ENCODE results near the gene DBT.
A peak's percentile ranks its signal among the peaks of the same experiment; 100 is the strongest.

DBT gene

GRCh38 chr1:100177295-100178041 lies 72.2 kb downstream of the DBT start:
- no peak for FAIRE-seq
- no peak for DNase-seq (ENCODE audit: insufficient read length, low spot score)
- TF ChIP-seq POLR2A (IDR thresholded peaks at IDR 0.05; ENCODE audit: low read depth, low read length) (no peak), PAX5 (IDR thresholded peaks at IDR 0.05; ENCODE audit: insufficient read depth, low read length, severe bottlenecking) (no peak), POU2F2 (IDR thresholded peaks at IDR 0.05; ENCODE audit: low read depth, low read length) (no peak), SPI1 (IDR thresholded peaks at IDR 0.05; ENCODE audit: low read depth, low read length) (no peak), POLR2AphosphoS5 (IDR thresholded peaks at IDR 0.05; ENCODE audit: low read depth, low read length) (no peak), TAF1 (IDR thresholded peaks at IDR 0.05; ENCODE audit: low read depth, low read length) (no peak)

- no peak for FAIRE-seq
Observed at GRCh38 chr1:100168051-100168450, 81.6 kb downstream of the DBT start.

GRCh38 chr1:100164702-100165101 lies 84.9 kb downstream of the DBT start:
- no peak for DNase-seq (ENCODE audit: insufficient read length, low spot score)
- FAIRE-seq = no peak
- TF ChIP-seq POU2F2 (IDR thresholded peaks at IDR 0.05; ENCODE audit: low read depth, low read length) (no peak), TAF1 (IDR thresholded peaks at IDR 0.05; ENCODE audit: low read depth, low read length) (no peak), POLR2AphosphoS5 (IDR thresholded peaks at IDR 0.05; ENCODE audit: low read depth, low read length) (no peak), POLR2A (IDR thresholded peaks at IDR 0.05; ENCODE audit: low read depth, low read length) (no peak), PAX5 (IDR thresholded peaks at IDR 0.05; ENCODE audit: insufficient read depth, low read length, severe bottlenecking) (no peak), SPI1 (IDR thresholded peaks at IDR 0.05; ENCODE audit: low read depth, low read length) (no peak)

More at GRCh38 chr1:100168051-100168450, 81.6 kb downstream of the DBT start:
- no peak for DNase-seq (ENCODE audit: insufficient read length, low spot score)
- TF ChIP-seq POLR2AphosphoS5 (IDR thresholded peaks at IDR 0.05; ENCODE audit: low read depth, low read length) (no peak), PAX5 (IDR thresholded peaks at IDR 0.05; ENCODE audit: insufficient read depth, low read length, severe bottlenecking) (no peak), POLR2A (IDR thresholded peaks at IDR 0.05; ENCODE audit: low read depth, low read length) (no peak), SPI1 (IDR thresholded peaks at IDR 0.05; ENCODE audit: low read depth, low read length) (no peak), TAF1 (IDR thresholded peaks at IDR 0.05; ENCODE audit: low read depth, low read length) (no peak), POU2F2 (IDR thresholded peaks at IDR 0.05; ENCODE audit: low read depth, low read length) (no peak)

DNA sequence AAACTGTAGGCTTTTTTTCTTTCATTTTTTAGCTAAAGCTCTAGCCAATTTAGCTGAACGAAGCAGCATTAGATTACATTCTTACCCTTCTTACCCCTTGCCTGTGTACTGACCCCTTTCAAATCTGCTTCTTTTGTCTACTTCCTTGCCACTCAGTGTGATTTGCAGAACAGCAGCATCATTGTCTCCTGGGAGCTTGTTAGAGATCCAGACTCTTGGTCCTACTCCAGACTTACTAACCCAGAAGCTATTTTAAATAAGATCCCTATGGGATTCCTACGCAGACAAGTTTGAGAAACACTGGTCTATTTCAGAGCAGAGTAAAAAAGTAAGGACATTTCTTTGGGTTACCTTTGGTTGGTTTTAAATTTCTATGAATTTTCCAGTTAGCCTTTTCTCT lies 85.4 kb downstream of the DBT start:
- DNase-seq (ENCODE audit: insufficient read length, low spot score) (no peak), FAIRE-seq (no peak)
- TF ChIP-seq TAF1 (IDR thresholded peaks at IDR 0.05; ENCODE audit: low read depth, low read length) = no peak
- no peak for TF ChIP-seq POU2F2 (IDR thresholded peaks at IDR 0.05; ENCODE audit: low read depth, low read length)
- TF ChIP-seq POLR2A (IDR thresholded peaks at IDR 0.05; ENCODE audit: low read depth, low read length) = no peak
- TF ChIP-seq SPI1 (IDR thresholded peaks at IDR 0.05; ENCODE audit: low read depth, low read length) = no peak
- TF ChIP-seq POLR2AphosphoS5 (IDR thresholded peaks at IDR 0.05; ENCODE audit: low read depth, low read length) = no peak
- no peak for TF ChIP-seq PAX5 (IDR thresholded peaks at IDR 0.05; ENCODE audit: insufficient read depth, low read length, severe bottlenecking)

- no peak for DNase-seq (ENCODE audit: insufficient read length, low spot score)
- TF ChIP-seq POU2F2 (IDR thresholded peaks at IDR 0.05; ENCODE audit: low read depth, low read length) (no peak), PAX5 (IDR thresholded peaks at IDR 0.05; ENCODE audit: insufficient read depth, low read length, severe bottlenecking) (no peak)
- no peak for FAIRE-seq
Observed at GRCh38 chr1:100162881-100163280, 86.8 kb downstream of the DBT start.

DNA sequence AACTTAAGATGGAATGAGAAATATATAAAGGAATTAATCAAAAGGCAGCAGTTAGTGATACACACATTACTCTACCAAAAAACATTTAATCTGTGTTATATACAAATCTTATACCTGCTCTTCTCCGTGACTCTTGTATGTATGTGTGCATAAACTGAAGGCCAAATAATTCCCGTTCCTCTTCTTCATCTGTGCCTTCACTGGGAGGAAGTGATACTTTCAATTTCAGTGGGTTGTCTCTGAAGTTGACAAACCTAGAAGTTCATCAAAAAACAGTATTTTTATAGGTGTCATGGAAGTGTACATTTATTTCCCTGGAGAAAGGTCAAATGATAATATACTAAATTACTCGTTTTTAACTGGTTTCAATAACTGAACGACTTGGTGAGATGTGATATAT lies 97.4 kb downstream of the DBT start:
- DNase-seq (ENCODE audit: insufficient read length, low spot score) = no peak
- TF ChIP-seq POLR2A (IDR thresholded peaks at IDR 0.05; ENCODE audit: low read depth, low read length) = no peak
- peak; percentile 97 for TF ChIP-seq SPI1 (IDR thresholded peaks at IDR 0.05; ENCODE audit: low read depth, low read length)
- FAIRE-seq = peak; percentile 92

DNA sequence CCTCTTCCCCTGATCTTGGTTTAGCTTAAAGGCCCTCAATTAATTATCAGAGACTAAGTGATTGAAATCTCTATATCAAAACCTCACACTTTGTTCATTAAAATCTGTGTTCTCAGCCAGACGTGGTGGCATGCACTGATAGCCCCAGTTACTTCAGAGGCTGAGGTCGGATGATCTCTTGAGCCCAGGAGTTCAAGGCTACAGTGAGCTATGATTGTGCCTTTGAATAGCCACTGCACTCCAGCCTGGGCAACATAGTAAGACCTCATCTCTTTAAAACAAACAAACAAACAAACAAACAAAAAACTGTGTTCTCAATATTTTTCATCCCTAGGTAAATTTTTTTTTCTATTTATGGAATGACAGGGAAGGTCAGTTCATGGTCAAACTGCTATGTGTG lies 98.0 kb downstream of the DBT start:
- DNase-seq (ENCODE audit: insufficient read length, low spot score) (no peak), FAIRE-seq (no peak)
- no peak for TF ChIP-seq POLR2A (IDR thresholded peaks at IDR 0.05; ENCODE audit: low read depth, low read length)
- TF ChIP-seq TAF1 (IDR thresholded peaks at IDR 0.05; ENCODE audit: low read depth, low read length) = no peak
- TF ChIP-seq SPI1 (IDR thresholded peaks at IDR 0.05; ENCODE audit: low read depth, low read length) = no peak
- no peak for TF ChIP-seq POLR2AphosphoS5 (IDR thresholded peaks at IDR 0.05; ENCODE audit: low read depth, low read length)
- no peak for TF ChIP-seq PAX5 (IDR thresholded peaks at IDR 0.05; ENCODE audit: insufficient read depth, low read length, severe bottlenecking)
- no peak for TF ChIP-seq POU2F2 (IDR thresholded peaks at IDR 0.05; ENCODE audit: low read depth, low read length)

DNA sequence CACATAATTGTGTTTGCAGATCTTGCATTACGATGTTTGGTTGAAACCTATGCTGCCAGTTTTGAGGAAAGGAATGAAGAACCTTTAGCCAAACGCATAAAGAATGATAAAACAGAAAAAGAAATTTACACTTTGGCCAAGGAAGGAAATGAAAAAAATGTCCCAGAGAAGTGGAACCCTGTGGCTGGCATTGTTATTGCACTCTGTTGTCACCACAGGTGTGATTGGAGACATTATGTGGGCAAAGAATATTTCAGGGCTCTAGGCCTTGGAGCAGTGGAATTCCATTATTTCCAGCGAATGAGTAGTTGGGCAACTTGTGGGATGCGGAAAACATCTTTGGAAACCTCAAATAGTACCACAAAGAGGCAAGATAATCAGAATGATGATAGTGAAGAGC lies 101.8 kb downstream of the DBT start:
- FAIRE-seq (no peak), DNase-seq (ENCODE audit: insufficient read length, low spot score) (no peak)
- no peak for TF ChIP-seq TAF1 (IDR thresholded peaks at IDR 0.05; ENCODE audit: low read depth, low read length)
- no peak for TF ChIP-seq POU2F2 (IDR thresholded peaks at IDR 0.05; ENCODE audit: low read depth, low read length)
- TF ChIP-seq SPI1 (IDR thresholded peaks at IDR 0.05; ENCODE audit: low read depth, low read length) = no peak
- no peak for TF ChIP-seq PAX5 (IDR thresholded peaks at IDR 0.05; ENCODE audit: insufficient read depth, low read length, severe bottlenecking)
- no peak for TF ChIP-seq POLR2A (IDR thresholded peaks at IDR 0.05; ENCODE audit: low read depth, low read length)
- TF ChIP-seq POLR2AphosphoS5 (IDR thresholded peaks at IDR 0.05; ENCODE audit: low read depth, low read length) = no peak

DNA sequence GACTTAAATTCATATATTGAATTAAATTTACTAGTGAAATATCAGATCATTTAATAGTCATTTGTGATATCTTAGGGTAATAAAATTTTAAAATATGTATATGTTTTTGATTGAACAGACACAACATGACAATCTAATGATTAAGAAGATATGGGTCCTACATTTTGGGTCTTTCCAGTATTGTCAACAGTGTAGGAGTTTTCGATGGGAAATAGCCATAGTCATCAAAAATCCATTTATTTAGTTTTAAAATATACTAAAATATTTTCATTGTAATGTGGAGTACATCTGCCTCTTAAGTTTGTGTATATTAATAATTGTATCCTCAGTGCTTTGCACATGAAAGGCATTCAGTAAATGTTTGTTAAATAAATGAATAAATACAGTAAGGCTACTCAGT lies 102.7 kb downstream of the DBT start:
- DNase-seq (ENCODE audit: insufficient read length, low spot score) (no peak), FAIRE-seq (no peak)
- no peak for TF ChIP-seq POLR2A (IDR thresholded peaks at IDR 0.05; ENCODE audit: low read depth, low read length)
- TF ChIP-seq SPI1 (IDR thresholded peaks at IDR 0.05; ENCODE audit: low read depth, low read length) = no peak
- TF ChIP-seq PAX5 (IDR thresholded peaks at IDR 0.05; ENCODE audit: insufficient read depth, low read length, severe bottlenecking) = no peak
- no peak for TF ChIP-seq POLR2AphosphoS5 (IDR thresholded peaks at IDR 0.05; ENCODE audit: low read depth, low read length)
- TF ChIP-seq TAF1 (IDR thresholded peaks at IDR 0.05; ENCODE audit: low read depth, low read length) = no peak
- TF ChIP-seq POU2F2 (IDR thresholded peaks at IDR 0.05; ENCODE audit: low read depth, low read length) = no peak

- FAIRE-seq (no peak), DNase-seq (ENCODE audit: insufficient read length, low spot score) (no peak)
- no peak for TF ChIP-seq POU2F2 (IDR thresholded peaks at IDR 0.05; ENCODE audit: low read depth, low read length)
Observed at GRCh38 chr1:100145116-100145515, 104.5 kb downstream of the DBT start.
